ENCODE results near the gene KCNJ3.

Gene KCNJ3

GRCh38 chr2:154696369-154696768 lies 2.1 kb upstream of the KCNJ3 start:
- TF ChIP-seq POLR2AphosphoS5 (IDR thresholded peaks at IDR 0.05; ENCODE audit: low read depth, low read length): no peak
- no peak for TF ChIP-seq FOXP2 (optimal IDR thresholded peaks at IDR 0.05; ENCODE audit: borderline replicate concordance, extremely low read depth, extremely low read length, insufficient read depth)
- no peak for TF ChIP-seq REST (IDR thresholded peaks at IDR 0.05; ENCODE audit: insufficient read depth in 1 of 2, low read depth in 2 of 2, low read length in 2 of 2)
- TF ChIP-seq TAF1 (IDR thresholded peaks at IDR 0.05; ENCODE audit: borderline replicate concordance, insufficient read depth, low read length): no peak
- no peak for TF ChIP-seq SIN3A (IDR thresholded peaks at IDR 0.05; ENCODE audit: borderline replicate concordance, insufficient read depth, low read length)

GRCh38 chr2:154696810-154697417 lies 1.6 kb upstream of the KCNJ3 start:
- TF ChIP-seq TAF1 (IDR thresholded peaks at IDR 0.05; ENCODE audit: borderline replicate concordance, insufficient read depth, low read length) (no peak), REST (IDR thresholded peaks at IDR 0.05; ENCODE audit: insufficient read depth in 1 of 2, low read depth in 2 of 2, low read length in 2 of 2) (no peak), FOXP2 (optimal IDR thresholded peaks at IDR 0.05; ENCODE audit: borderline replicate concordance, extremely low read depth, extremely low read length, insufficient read depth) (no peak), POLR2AphosphoS5 (IDR thresholded peaks at IDR 0.05; ENCODE audit: low read depth, low read length) (no peak), SIN3A (IDR thresholded peaks at IDR 0.05; ENCODE audit: borderline replicate concordance, insufficient read depth, low read length) (no peak)

GRCh38 chr2:154697418-154698252 lies 860 bp upstream of the KCNJ3 start:
- TF ChIP-seq TAF1 (IDR thresholded peaks at IDR 0.05; ENCODE audit: borderline replicate concordance, insufficient read depth, low read length) (no peak), FOXP2 (optimal IDR thresholded peaks at IDR 0.05; ENCODE audit: borderline replicate concordance, extremely low read depth, extremely low read length, insufficient read depth) (no peak), POLR2AphosphoS5 (IDR thresholded peaks at IDR 0.05; ENCODE audit: low read depth, low read length) (no peak), REST (IDR thresholded peaks at IDR 0.05; ENCODE audit: insufficient read depth in 1 of 2, low read depth in 2 of 2, low read length in 2 of 2) (no peak), SIN3A (IDR thresholded peaks at IDR 0.05; ENCODE audit: borderline replicate concordance, insufficient read depth, low read length) (no peak)

- TF ChIP-seq REST (IDR thresholded peaks at IDR 0.05; ENCODE audit: insufficient read depth in 1 of 2, low read depth in 2 of 2, low read length in 2 of 2) (no peak), TAF1 (IDR thresholded peaks at IDR 0.05; ENCODE audit: borderline replicate concordance, insufficient read depth, low read length) (no peak), SIN3A (IDR thresholded peaks at IDR 0.05; ENCODE audit: borderline replicate concordance, insufficient read depth, low read length) (no peak), FOXP2 (optimal IDR thresholded peaks at IDR 0.05; ENCODE audit: borderline replicate concordance, extremely low read depth, extremely low read length, insufficient read depth) (no peak)
Measured at GRCh38 chr2:154698721-154699574, 453 bp downstream of the KCNJ3 start.
